Esophagus squamous epithelium (tissue), 5 donors: ENCODE data around the gene EIPR1. TPM values are rescaled to one million over a fixed set of nuclear protein-coding genes. Genes with fewer than 3 reads are reported as not detected.
A peak's percentile ranks its signal among the peaks of the same experiment; 100 is the strongest.

Source experiments
- DNase-seq: peaks from one replicate; lab custom pipeline; 2025; lab: John Stamatoyannopoulos, UW
- H3K27ac ChIP-seq, 4 donors: fragments of 200-600 bp; sonication (generic); one replicate each; pipeline ENCODE4 v1.5.1; 2016 to 2019; ENCODE audit warnings: mild to moderate bottlenecking in 1 of 4
- H3K27me3 ChIP-seq, 4 donors: fragments of 200-600 bp; sonication (generic); 1 replicate in 3 of 4; 2 replicates in 1 of 4; pipeline versions ENCODE4 v1.5.1 to v1.6.0; 2017 to 2021; ENCODE audit warnings: antibody characterized with exemption in 1 of 4
- H3K36me3 ChIP-seq, 3 donors: fragments of 200-600 bp; sonication (generic); one replicate each; pipeline ENCODE4 v1.5.1; 2016 to 2019
- H3K4me1 ChIP-seq, 3 donors: fragments of 200-600 bp; sonication (generic); one replicate each; pipeline ENCODE4 v1.5.1; 2017 to 2019
- H3K4me3 ChIP-seq, 4 donors: fragments of 200-600 bp; sonication (generic); 1 replicate in 3 of 4; 2 replicates in 1 of 4; pipeline ENCODE4 v1.5.1; 2016 to 2019; ENCODE audit warnings: mild to moderate bottlenecking in 2 of 4, moderate library complexity in 1 of 4
- H3K9me3 ChIP-seq, 3 donors: fragments of 200-600 bp; sonication (generic); one replicate each; pipeline ENCODE4 v1.5.1; 2016 to 2019
- CTCF ChIP-seq, 6 experiments: fragments of 450-650 bp in 4 of 6; fragments of 200-600 bp in 2 of 6; sonication (generic) in 2 of 6; IDR thresholded peaks; one replicate each; pipeline ENCODE4 v1.5.1; 2016 to 2019; ENCODE audit warnings: antibody characterized with exemption in 6 of 6, mild to moderate bottlenecking in 4 of 6, moderate library complexity in 4 of 6
- POLR2A ChIP-seq, 4 donors: fragments of 450-650 bp; IDR thresholded peaks; one replicate each; pipeline ENCODE4 v1.6.1; 2017; ENCODE audit warnings: antibody characterized with exemption in 4 of 4, mild to moderate bottlenecking in 4 of 4, moderate library complexity in 3 of 4
- WGBS, 2 donors: methylation state at CpG; one replicate each; pipeline ENCODE4 v1.1.5; 2018; 5-methylcytosine and 5-hydroxymethylcytosine counted together
- intact Hi-C: fragments of 100-400 bp; cut with DNase I; formaldehyde crosslinking; loops from one replicate; pipeline ENCODE4 v1.15.0; 2022
- total RNA-seq, 4 donors: library from RNA; depleted of rRNA; stranded (reverse); fragments of >200 nt; gene quantifications; one replicate each; pipeline ENCODE4 v1.1.0, GENCODE V29; 2016
- donor health status: DM: yes; HTN: yes; CAD: no.

Gene EIPR1
- total RNA-seq, 4 donors from 2014 or later: 27.3 to 50.6 (median 31.9) TPM

- DNase-seq: no peak
- Histone ChIP-seq H3K27ac (no peak overlapping the region), H3K9me3 (no peaks in the 10 kb centered on the region), H3K27me3 (no peaks in the 10 kb centered on the region), H3K4me1 (peaks cover 0 to 16% (median 0%) of the 10 kb centered on the region in 3 donors), H3K4me3 (no peak overlapping the region), H3K36me3 (peaks cover 0 to 2% (median 0%) of the 10 kb centered on the region in 3 donors)
- WGBS, 2 donors: 92 to 98% methylated on average over 7 to 9 of the region's 9 CpGs
- intact Hi-C loops: no loop called here
- no peak for TF ChIP-seq POLR2A (IDR thresholded peaks at IDR 0.05)
Measured at GRCh38 chr2:3307901-3308300, 69.7 kb downstream of the EIPR1 start.

DNA sequence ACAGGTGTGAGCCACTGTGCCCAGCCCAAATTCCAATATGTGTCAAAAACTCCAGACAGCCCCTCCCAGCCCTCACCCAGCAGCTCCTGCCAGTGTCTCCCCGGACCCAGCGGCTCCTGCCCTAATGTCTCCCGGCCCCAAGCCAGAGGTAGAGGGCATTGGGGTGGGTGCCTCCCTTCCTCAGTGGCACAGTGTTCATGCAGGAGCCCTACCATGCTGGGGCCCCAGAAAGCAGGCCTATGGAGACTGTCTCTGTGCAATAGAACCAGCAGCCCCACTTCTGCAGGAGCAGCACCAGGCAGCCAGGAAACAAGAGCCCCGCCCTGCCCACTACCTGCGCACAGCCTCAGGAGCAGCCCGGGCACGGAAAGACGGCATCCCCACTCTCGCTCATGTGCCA is 70.4 kb downstream of the EIPR1 start:
- H3K4me1 ChIP-seq: peaks cover 0 to 16% (median 0%) of the 10 kb centered on the region in 3 donors
- 92 to 94% methylated on average over 6 of the region's 9 CpGs for WGBS, 2 donors
- DNase-seq: no peak
- TF ChIP-seq POLR2A (IDR thresholded peaks at IDR 0.05) (no peak), CTCF (IDR thresholded peaks at IDR 0.05) (no peak)
- peaks cover 0 to 9% (median 0%) of the 10 kb centered on the region in 3 donors for H3K36me3 ChIP-seq
- H3K9me3 ChIP-seq: no peaks in the 10 kb centered on the region
- H3K27me3 ChIP-seq: no peaks in the 10 kb centered on the region
- H3K4me3 ChIP-seq: no peak overlapping the region
- intact Hi-C loops: no loop called here
- H3K27ac ChIP-seq: no peak overlapping the region

DNA sequence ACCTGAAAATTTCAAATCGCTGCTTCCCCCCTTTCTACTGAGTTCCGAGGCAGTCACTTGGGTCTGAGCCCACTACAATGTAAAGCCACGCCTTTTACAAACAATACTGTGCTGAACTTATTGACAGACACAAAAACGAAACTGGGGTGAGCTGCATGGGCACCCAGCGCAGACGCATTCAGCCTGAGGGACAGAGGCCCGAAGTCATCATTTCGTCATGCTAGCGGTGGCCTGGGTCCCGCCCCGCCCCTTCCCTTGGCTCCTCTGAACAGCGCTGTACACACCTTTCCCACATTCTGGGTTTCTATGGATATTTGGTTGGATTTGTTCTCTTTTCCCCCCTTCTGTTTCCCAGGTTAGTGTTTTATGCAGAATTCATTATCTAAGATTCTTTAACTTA is 71.7 kb downstream of the EIPR1 start:
- no peak for DNase-seq
- TF ChIP-seq CTCF (IDR thresholded peaks at IDR 0.05) (no peak), POLR2A (IDR thresholded peaks at IDR 0.05) (no peak)
- H3K9me3 ChIP-seq: no peaks in the 10 kb centered on the region
- H3K27ac ChIP-seq: no peak overlapping the region
- WGBS, 2 donors: 45 to 58% methylated on average over 11 to 12 of the region's 12 CpGs
- H3K36me3 ChIP-seq: peaks cover 0 to 15% (median 0%) of the 10 kb centered on the region in 3 donors
- H3K4me1 ChIP-seq: peaks cover 0 to 16% (median 0%) of the 10 kb centered on the region in 3 donors
- intact Hi-C loops: no loop called here
- H3K4me3 ChIP-seq: no peak overlapping the region
- H3K27me3 ChIP-seq: no peaks in the 10 kb centered on the region

GRCh38 chr2:3305431-3305830 is 72.2 kb downstream of the EIPR1 start:
- Histone ChIP-seq H3K27ac (no peak overlapping the region), H3K36me3 (peaks cover 0 to 15% (median 0%) of the 10 kb centered on the region in 3 donors), H3K4me1 (peaks cover 0 to 16% (median 0%) of the 10 kb centered on the region in 3 donors), H3K4me3 (no peak overlapping the region), H3K9me3 (no peaks in the 10 kb centered on the region), H3K27me3 (no peaks in the 10 kb centered on the region)
- intact Hi-C loops: no loop called here
- no peak for TF ChIP-seq POLR2A (IDR thresholded peaks at IDR 0.05)
- TF ChIP-seq CTCF (IDR thresholded peaks at IDR 0.05): no peak
- no peak for DNase-seq
- WGBS, 2 donors: 89 to 93% methylated on average over 8 of the region's 9 CpGs

DNA sequence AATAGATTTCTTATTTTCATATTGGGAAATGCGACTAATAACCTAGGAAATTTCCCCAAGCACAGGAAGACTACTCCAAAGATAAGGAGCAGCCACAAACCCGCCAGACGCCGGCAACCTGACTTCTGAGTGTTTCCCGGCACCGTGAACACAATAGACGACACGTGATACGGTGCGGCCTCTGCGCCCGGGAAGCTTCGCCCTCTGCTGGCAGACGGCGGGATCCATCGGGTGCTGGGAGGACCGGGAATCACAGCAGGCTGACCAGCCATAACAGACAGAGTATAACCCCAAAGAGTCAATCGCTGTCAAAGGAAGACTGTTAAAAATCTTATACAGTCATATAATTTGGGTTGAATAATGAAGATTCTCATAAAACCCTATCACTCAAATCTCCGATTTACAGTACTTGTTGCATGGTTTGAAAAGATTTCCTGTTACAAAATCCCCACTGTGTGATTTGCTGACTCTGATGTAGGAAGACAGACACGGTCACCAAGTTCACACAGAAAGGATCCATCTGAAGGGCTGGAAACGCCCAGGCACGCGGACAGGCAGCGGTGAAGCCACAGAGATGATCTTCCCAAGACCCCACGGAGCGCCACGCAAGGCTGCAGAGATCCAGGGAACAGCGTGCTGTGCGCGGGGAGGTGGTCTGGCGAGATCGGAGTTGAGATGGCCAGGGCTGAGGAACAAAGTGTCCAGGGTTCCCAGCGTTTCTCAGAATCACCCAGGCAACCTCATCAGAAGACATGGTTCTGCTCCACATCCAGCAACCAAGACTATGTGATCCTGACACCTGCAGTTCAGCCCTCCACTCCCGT is 73.8 kb downstream of the EIPR1 start:
- 48% methylated on average over 25 to 27 of the region's 34 CpGs for WGBS, 2 donors
- peak; percentile 13 for DNase-seq
- H3K9me3 ChIP-seq: no peaks in the 10 kb centered on the region
- peaks cover 0 to 17% (median 0%) of the 10 kb centered on the region in 3 donors for H3K36me3 ChIP-seq
- H3K27me3 ChIP-seq: no peaks in the 10 kb centered on the region
- H3K27ac ChIP-seq: no peak overlapping the region
- no peak for TF ChIP-seq POLR2A (IDR thresholded peaks at IDR 0.05)
- TF ChIP-seq CTCF (IDR thresholded peaks at IDR 0.05): peak; percentile 79 to 96 (median 94)
- H3K4me3 ChIP-seq: peak overlapping the region in 2 of 4 donors; percentile 10 to 16
- intact Hi-C loops: no loop called here
- H3K4me1 ChIP-seq: peaks cover 0 to 16% (median 0%) of the 10 kb centered on the region in 3 donors
